Activated CD4-positive, CD25-positive, alpha-beta regulatory T cell (primary cell): Measurements from ENCODE around the gene ESRRA.

ENCODE experiments used
- DNase-seq, 4 experiments: peaks; one replicate each; lab custom pipeline; 2025; lab: John Stamatoyannopoulos, UW

The ESRRA gene

GRCh38 chr11:64305075-64305690, at the start of gene ESRRA:
ESRRA (plus strand) TSS chr11:64305524; CDS start chr11:64307180, 1,656 bp downstream.
- peak; percentile 99 for DNase-seq

- no peak for DNase-seq
These were observed 49.0 kb upstream of the ESRRA start for GRCh38 chr11:64256300-64256699.

GRCh38 chr11:64258356-64258755, 47.0 kb upstream of the ESRRA start:
- no peak for DNase-seq

GRCh38 chr11:64258946-64259532, 46.3 kb upstream of the ESRRA start:
- DNase-seq, result no peak

- no peak for DNase-seq
These were observed 45.7 kb upstream of the ESRRA start for GRCh38 chr11:64259533-64260067.

GRCh38 chr11:64260147-64260708, 45.1 kb upstream of the ESRRA start:
- no peak for DNase-seq

- no peak for DNase-seq
These were observed 43.7 kb upstream of the ESRRA start for GRCh38 chr11:64261556-64262080.

- no peak for DNase-seq
These were observed 42.9 kb upstream of the ESRRA start for GRCh38 chr11:64262271-64263002.

GRCh38 chr11:64263021-64263946, 42.0 kb upstream of the ESRRA start:
- DNase-seq, result no peak

- no peak for DNase-seq
These were observed 41.4 kb upstream of the ESRRA start for GRCh38 chr11:64263947-64264317.

- no peak for DNase-seq
These were observed 40.9 kb upstream of the ESRRA start for GRCh38 chr11:64264371-64264852.

- no peak for DNase-seq
These were observed 39.9 kb upstream of the ESRRA start for GRCh38 chr11:64265176-64266160.

- no peak for DNase-seq
These were observed 39.0 kb upstream of the ESRRA start for GRCh38 chr11:64266339-64266738.

GRCh38 chr11:64267207-64267945, 37.9 kb upstream of the ESRRA start:
- DNase-seq, result no peak

- no peak for DNase-seq
These were observed 37.1 kb upstream of the ESRRA start for GRCh38 chr11:64268025-64268892.

- DNase-seq, result peak in 1 of 4 experiments; percentile 25
These were observed 36.3 kb upstream of the ESRRA start for GRCh38 chr11:64268893-64269539.

GRCh38 chr11:64269540-64270220, 35.6 kb upstream of the ESRRA start:
- DNase-seq, result peak; percentile 92 to 94 (median 93)
